Measurements from ENCODE around the gene ADPRS.

DNA sequence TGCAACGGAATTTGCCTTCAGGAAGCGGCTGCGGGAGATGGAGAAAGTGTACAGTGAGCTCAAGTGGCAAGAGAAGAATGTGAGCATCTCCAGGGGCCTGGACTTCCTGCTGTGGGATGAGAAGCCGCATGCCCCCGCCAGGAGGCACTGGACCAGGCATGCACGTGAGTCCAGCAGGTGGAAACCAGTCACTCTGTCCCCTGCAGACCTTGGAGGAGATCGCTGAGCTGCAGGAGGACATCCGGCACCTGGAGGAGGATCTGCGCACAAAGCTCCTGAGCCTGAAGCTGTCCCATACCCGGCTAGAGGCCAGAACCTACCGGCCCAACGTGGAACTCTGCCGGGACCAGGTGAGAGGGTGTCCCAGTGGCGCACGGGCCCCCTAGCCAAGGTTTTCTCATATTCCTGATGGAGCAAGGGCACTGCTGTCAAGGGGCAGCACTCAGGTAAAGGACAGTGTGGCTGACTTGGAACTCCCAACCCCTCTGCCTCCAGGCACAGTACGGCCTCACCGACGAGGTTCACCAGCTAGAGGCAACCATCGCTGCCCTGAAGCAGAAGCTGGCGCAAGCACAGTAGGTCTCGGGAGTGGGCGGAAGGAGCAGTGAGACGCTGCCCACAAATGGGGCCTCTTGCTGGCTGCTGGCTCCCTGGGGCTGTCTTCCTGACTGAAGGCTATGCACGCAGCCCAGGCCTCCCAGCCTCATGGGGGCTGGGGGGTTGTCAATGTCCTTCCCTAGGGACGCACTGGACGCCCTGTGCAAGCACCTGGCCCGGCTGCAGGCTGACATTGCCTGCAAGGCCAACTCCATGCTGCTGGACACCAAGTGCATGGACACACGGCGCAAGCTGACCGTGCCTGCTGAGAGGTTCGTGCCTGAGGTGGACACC is 1.2 kb upstream of the ADPRS start:
- TF ChIP-seq, protein P1, sequence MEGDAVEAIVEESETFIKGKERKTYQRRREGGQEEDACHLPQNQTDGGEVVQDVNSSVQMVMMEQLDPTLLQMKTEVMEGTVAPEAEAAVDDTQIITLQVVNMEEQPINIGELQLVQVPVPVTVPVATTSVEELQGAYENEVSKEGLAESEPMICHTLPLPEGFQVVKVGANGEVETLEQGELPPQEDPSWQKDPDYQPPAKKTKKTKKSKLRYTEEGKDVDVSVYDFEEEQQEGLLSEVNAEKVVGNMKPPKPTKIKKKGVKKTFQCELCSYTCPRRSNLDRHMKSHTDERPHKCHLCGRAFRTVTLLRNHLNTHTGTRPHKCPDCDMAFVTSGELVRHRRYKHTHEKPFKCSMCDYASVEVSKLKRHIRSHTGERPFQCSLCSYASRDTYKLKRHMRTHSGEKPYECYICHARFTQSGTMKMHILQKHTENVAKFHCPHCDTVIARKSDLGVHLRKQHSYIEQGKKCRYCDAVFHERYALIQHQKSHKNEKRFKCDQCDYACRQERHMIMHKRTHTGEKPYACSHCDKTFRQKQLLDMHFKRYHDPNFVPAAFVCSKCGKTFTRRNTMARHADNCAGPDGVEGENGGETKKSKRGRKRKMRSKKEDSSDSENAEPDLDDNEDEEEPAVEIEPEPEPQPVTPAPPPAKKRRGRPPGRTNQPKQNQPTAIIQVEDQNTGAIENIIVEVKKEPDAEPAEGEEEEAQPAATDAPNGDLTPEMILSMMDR (conservative IDR thresholded peaks at IDR 0.05), result no peak
- no peak for TF ChIP-seq EZH2 (IDR thresholded peaks at IDR 0.05; ENCODE audit: low read depth)
